ENCODE results near the gene ABI1. TPM values are rescaled to one million over a fixed set of nuclear protein-coding genes. Genes with fewer than 3 reads are reported as not detected.

Gene ABI1
- total and polyA plus RNA-seq, 3 donors from 2014 or later, result 34.6 to 67.6 (median 48.0) TPM

DNA sequence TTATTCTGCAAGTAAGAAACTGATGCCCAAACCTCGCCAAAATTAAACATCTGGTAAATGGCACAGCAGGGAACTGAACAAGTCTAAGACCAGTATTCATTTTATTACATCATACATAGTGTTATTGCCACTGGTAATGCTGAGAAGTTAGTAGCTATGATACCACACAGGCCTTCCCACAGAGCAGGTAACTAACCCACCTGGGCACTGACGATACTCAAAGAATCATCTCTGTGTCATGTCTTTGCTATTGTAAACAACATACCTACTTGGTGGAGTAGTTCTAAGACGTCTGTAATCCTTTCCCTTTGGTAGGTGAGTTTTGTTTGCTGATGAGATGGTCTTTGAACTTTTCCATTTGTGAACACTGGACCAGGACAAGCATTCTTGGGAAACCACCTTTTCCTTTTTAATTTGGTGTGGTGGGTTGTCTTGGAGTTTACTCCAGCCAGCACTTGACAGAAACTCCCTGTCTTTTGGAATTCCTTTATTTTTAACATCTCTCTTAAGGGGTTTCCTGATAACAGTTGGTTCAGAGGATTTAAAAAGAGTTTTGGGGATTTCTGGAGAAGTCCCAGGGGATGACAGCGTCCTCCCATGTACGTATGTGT lies 122.4 kb downstream of the ABI1 start:
- no peak overlapping the region for H3K27ac ChIP-seq
- TF ChIP-seq, protein P1, sequence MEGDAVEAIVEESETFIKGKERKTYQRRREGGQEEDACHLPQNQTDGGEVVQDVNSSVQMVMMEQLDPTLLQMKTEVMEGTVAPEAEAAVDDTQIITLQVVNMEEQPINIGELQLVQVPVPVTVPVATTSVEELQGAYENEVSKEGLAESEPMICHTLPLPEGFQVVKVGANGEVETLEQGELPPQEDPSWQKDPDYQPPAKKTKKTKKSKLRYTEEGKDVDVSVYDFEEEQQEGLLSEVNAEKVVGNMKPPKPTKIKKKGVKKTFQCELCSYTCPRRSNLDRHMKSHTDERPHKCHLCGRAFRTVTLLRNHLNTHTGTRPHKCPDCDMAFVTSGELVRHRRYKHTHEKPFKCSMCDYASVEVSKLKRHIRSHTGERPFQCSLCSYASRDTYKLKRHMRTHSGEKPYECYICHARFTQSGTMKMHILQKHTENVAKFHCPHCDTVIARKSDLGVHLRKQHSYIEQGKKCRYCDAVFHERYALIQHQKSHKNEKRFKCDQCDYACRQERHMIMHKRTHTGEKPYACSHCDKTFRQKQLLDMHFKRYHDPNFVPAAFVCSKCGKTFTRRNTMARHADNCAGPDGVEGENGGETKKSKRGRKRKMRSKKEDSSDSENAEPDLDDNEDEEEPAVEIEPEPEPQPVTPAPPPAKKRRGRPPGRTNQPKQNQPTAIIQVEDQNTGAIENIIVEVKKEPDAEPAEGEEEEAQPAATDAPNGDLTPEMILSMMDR (IDR thresholded peaks at IDR 0.05), result no peak
- TF ChIP-seq POLR2A (IDR thresholded peaks at IDR 0.05), result no peak
- H3K27me3 ChIP-seq, result no peaks in the 10 kb centered on the region
- no peak overlapping the region for H3K4me3 ChIP-seq
- H3K4me1 ChIP-seq, result no peaks in the 10 kb centered on the region
- WGBS, 2 donors, result 78 to 85% methylated on average over 5 of the region's 5 CpGs
- DNase-seq, result no peak
- no peaks in the 10 kb centered on the region for H3K36me3 ChIP-seq (ENCODE audit: low read depth, missing control alignments)
- H3K9me3 ChIP-seq, result no peaks in the 10 kb centered on the region
- intact Hi-C loops (cut with DNase I; ENCODE audit: low total_unique reads), result no loop called here

DNA sequence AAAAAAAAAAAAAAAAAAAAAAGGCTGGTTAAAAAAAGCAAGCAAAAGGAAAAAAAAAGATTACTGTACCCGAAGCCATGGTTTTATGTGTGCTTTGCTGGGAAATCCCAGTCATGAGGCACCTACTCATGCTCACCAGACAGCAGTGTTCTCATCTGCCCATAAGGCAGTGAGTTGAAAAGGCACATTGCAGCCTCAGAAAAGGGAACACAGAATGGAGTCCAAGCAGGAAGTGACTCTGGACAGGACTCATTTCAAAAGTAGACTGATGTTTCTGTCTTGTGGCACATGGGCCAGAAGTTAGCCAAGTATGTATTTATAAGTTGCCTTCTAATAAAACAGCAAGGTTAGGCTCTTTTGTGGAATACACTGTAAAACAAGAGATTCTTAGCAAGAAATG lies 123.0 kb downstream of the ABI1 start:
- H3K9me3 ChIP-seq, result no peaks in the 10 kb centered on the region
- H3K36me3 ChIP-seq (ENCODE audit: low read depth, missing control alignments), result no peaks in the 10 kb centered on the region
- H3K4me3 ChIP-seq, result no peak overlapping the region
- no peak for TF ChIP-seq POLR2A (IDR thresholded peaks at IDR 0.05)
- TF ChIP-seq, protein P1 (IDR thresholded peaks at IDR 0.05), result no peak
- intact Hi-C loops (cut with DNase I; ENCODE audit: low total_unique reads), result no loop called here
- 68 to 85% methylated on average over 1 of the region's 1 CpG for WGBS, 2 donors
- H3K27me3 ChIP-seq, result no peaks in the 10 kb centered on the region
- no peak for DNase-seq
- no peak overlapping the region for H3K27ac ChIP-seq
- H3K4me1 ChIP-seq, result no peaks in the 10 kb centered on the region

DNA sequence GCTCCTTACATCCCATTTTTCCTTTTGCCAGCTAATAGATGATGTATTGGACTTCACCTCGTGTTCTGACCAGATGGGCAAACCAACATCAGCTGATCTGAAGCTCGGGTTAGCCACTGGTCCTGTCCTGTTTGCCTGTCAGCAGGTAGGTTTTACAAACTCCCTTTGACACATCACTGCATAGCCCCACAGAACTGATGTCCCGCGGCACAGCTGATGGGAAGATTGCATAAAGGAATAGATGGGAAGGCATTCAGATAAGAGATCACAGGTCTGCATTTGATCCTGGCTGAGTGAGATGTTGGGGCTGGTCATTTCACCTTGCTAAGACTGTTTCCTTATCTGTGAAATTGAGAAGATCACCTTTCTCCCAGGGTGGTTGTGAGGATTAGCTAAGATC lies 125.3 kb downstream of the ABI1 start:
- H3K9me3 ChIP-seq, result no peaks in the 10 kb centered on the region
- H3K4me3 ChIP-seq, result no peak overlapping the region
- no peak for DNase-seq
- H3K27ac ChIP-seq, result no peak overlapping the region
- no peak for TF ChIP-seq POLR2A (IDR thresholded peaks at IDR 0.05)
- TF ChIP-seq, protein P1 (IDR thresholded peaks at IDR 0.05), result no peak
- intact Hi-C loops (cut with DNase I; ENCODE audit: low total_unique reads), result no loop called here
- H3K27me3 ChIP-seq, result no peaks in the 10 kb centered on the region
- H3K4me1 ChIP-seq, result no peaks in the 10 kb centered on the region
- 94 to 95% methylated on average over 4 of the region's 4 CpGs for WGBS, 2 donors
- H3K36me3 ChIP-seq (ENCODE audit: low read depth, missing control alignments), result no peaks in the 10 kb centered on the region

DNA sequence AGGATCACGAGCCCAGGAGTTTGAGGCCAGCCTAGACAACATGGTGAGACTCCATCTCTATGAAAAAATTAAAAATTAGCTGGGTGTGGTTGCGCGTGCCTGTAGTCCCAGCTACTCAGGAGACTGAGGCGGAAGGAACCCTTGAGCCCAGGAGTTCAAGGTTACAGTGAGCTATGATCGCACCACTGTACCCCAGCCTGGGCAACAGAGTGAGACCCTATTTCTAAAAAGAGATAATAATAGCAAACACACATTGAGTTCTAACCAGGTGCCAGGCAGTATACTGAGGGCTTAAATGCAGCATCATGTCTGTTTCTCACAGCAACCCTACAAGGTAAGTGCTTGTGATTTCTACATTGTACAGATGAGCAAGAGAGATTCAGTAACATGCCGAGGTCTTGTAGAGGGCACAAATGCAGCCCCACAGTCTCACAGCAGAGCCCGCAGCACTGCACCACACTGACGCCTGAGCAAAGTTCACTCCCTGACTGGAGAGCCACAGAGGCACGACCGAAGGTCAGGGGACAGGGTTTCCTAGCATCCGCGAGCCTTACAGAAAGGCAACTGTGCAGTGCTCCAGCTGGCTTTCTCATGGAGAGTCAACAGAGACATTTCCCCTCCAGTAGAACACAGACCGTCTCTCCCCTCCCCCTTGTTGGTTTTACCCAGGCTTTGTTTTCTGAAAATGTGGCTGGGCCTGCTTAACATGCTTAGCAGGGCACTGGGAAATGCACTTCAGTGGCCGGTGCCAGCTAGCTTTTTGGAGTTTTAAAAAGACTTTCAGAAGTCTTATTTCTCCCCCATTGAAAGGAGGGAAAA lies 126.8 kb downstream of the ABI1 start:
- H3K27ac ChIP-seq, result no peak overlapping the region
- H3K9me3 ChIP-seq, result no peaks in the 10 kb centered on the region
- no peaks in the 10 kb centered on the region for H3K36me3 ChIP-seq (ENCODE audit: low read depth, missing control alignments)
- no peak for TF ChIP-seq POLR2A (IDR thresholded peaks at IDR 0.05)
- H3K4me3 ChIP-seq, result no peak overlapping the region
- intact Hi-C loops (cut with DNase I; ENCODE audit: low total_unique reads), result no loop called here
- H3K4me1 ChIP-seq, result no peaks in the 10 kb centered on the region
- DNase-seq, result no peak
- WGBS, 2 donors, result 85 to 86% methylated on average over 11 to 14 of the region's 14 CpGs
- H3K27me3 ChIP-seq, result no peaks in the 10 kb centered on the region

DNA sequence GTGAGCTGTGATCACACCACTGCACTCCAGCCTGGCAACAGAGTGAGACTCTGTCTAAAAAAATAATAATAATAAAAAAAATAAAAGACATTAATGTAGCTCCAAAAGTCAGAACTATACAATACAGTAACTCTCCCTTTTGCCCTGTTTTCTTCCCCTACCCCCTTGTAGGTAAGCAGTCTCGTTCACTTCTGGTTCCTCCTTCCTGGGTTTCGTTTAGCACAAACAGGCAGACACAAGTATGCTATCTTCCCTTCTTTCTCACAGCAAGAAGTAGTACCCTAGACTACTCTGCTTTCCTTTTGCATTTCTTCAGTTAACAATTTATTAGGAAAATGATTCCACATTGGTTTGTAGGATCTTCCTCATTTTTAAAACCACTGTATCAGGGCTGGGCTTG lies 130.2 kb downstream of the ABI1 start:
- no peak for DNase-seq
- Histone ChIP-seq H3K36me3 (ENCODE audit: low read depth, missing control alignments) (no peaks in the 10 kb centered on the region), H3K4me1 (no peaks in the 10 kb centered on the region), H3K9me3 (no peaks in the 10 kb centered on the region), H3K4me3 (no peak overlapping the region), H3K27me3 (no peaks in the 10 kb centered on the region), H3K27ac (no peak overlapping the region)
- intact Hi-C loops (cut with DNase I; ENCODE audit: low total_unique reads), result no loop called here
- WGBS, 2 donors, result 89 to 91% methylated on average over 2 of the region's 2 CpGs
- TF ChIP-seq, protein P1 (IDR thresholded peaks at IDR 0.05), result no peak
- no peak for TF ChIP-seq POLR2A (IDR thresholded peaks at IDR 0.05)

Data from testis (tissue), 3 donors.